Right atrium auricular region (tissue), 2 donors: ENCODE data around the gene PTPRA. TPM values are rescaled to one million over a fixed set of nuclear protein-coding genes. Genes with fewer than 3 reads are reported as not detected.

ENCODE experiments used
- DNase-seq: peaks from one replicate; pipeline ENCODE4 v3.0.0-alpha.2; 2019; ENCODE audit warnings: low spot score
- H3K27ac ChIP-seq, 2 donors: fragments of 200-600 bp; sonication (generic); 1 replicate in 1 of 2; 2 replicates in 1 of 2; pipeline ENCODE4 v1.5.1; 2016 to 2019
- H3K27me3 ChIP-seq, 2 donors: fragments of 200-600 bp; sonication (generic); one replicate each; pipeline versions ENCODE4 v1.5.1 to v1.6.0; 2017 to 2019
- H3K36me3 ChIP-seq: fragments of 200-600 bp; sonication (generic); one replicate; pipeline ENCODE4 v1.5.1; 2016
- H3K4me1 ChIP-seq, 2 donors: fragments of 200-600 bp; sonication (generic); one replicate each; pipeline versions ENCODE4 v1.5.1 to v1.6.0; 2017 to 2019
- H3K4me3 ChIP-seq, 2 donors: fragments of 200-600 bp; sonication (generic); 1 replicate in 1 of 2; 2 replicates in 1 of 2; pipeline ENCODE4 v1.5.1; 2017 to 2019; ENCODE audit warnings: mild to moderate bottlenecking in 1 of 2, moderate library complexity in 1 of 2
- H3K9me3 ChIP-seq, 2 donors: fragments of 200-600 bp; sonication (generic); one replicate each; pipeline ENCODE4 v1.5.1; 2019
- total RNA-seq, 2 donors: library from RNA; depleted of rRNA; stranded (reverse); fragments of >200 nt; gene quantifications; one replicate each; pipeline ENCODE4 v1.1.0, GENCODE V29; 2016
- TF ChIP-seq, protein P1 (sequence below), 2 donors: fragments of 200-600 bp; sonication (generic); IDR thresholded peaks; one replicate each; pipeline ENCODE4 v1.5.1; 2019; ENCODE audit warnings: antibody characterized with exemption in 2 of 2

Gene PTPRA
- total RNA-seq, 2 donors from 2014 or later = 32.8 to 46.0 TPM

DNA sequence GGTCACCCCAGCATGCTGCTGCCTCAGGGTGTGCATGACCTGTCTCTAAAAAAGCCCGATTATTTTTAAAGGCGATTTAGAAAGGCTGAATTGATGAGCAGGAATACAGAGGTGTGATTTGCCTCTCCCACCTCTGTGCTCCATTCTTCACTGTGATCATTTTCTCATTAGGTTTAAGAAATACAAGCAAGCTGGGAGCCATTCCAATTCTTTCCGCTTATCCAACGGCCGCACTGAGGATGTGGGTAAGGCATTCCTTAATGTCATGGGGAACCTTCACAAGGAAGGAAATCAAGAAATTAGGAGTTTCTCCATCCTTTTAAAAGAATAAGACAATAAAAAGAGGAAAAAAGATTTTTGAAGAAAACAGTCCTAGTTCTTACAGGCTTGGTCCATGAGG, 114.6 kb downstream of the PTPRA start:
- Histone ChIP-seq H3K36me3 (peaks cover 57% of the 10 kb centered on the region), H3K9me3 (no peaks in the 10 kb centered on the region), H3K27me3 (no peaks in the 10 kb centered on the region), H3K4me3 (no peak overlapping the region), H3K27ac (no peak overlapping the region), H3K4me1 (peaks cover 0 to 13% of the 10 kb centered on the region in 2 donors)
- TF ChIP-seq, protein P1, sequence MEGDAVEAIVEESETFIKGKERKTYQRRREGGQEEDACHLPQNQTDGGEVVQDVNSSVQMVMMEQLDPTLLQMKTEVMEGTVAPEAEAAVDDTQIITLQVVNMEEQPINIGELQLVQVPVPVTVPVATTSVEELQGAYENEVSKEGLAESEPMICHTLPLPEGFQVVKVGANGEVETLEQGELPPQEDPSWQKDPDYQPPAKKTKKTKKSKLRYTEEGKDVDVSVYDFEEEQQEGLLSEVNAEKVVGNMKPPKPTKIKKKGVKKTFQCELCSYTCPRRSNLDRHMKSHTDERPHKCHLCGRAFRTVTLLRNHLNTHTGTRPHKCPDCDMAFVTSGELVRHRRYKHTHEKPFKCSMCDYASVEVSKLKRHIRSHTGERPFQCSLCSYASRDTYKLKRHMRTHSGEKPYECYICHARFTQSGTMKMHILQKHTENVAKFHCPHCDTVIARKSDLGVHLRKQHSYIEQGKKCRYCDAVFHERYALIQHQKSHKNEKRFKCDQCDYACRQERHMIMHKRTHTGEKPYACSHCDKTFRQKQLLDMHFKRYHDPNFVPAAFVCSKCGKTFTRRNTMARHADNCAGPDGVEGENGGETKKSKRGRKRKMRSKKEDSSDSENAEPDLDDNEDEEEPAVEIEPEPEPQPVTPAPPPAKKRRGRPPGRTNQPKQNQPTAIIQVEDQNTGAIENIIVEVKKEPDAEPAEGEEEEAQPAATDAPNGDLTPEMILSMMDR (IDR thresholded peaks at IDR 0.05) = no peak
- no peak for DNase-seq

DNA sequence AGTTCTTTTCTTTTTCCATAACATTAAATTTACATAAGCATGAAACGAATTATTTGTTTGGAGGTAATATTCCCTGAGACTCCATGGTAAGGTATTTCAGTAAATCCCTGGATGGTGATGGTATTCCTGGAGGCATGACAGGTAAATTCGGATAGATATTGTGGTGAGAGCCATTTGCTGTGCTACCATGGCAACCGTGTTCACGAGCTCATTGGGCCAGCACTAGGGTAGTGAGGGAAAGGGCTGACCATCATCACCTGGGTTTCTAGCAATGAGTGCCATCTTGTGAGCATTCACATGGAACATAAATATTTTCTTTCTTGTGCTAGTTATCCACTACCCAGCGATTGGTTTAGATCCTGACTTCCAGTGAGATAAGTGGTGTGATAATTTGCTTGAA, 118.3 kb downstream of the PTPRA start:
- TF ChIP-seq, protein P1 (IDR thresholded peaks at IDR 0.05) = no peak
- DNase-seq = no peak
- Histone ChIP-seq H3K27ac (no peak overlapping the region), H3K27me3 (no peaks in the 10 kb centered on the region), H3K4me3 (no peak overlapping the region), H3K36me3 (peaks cover 58% of the 10 kb centered on the region), H3K9me3 (no peaks in the 10 kb centered on the region), H3K4me1 (no peaks in the 10 kb centered on the region)

DNA sequence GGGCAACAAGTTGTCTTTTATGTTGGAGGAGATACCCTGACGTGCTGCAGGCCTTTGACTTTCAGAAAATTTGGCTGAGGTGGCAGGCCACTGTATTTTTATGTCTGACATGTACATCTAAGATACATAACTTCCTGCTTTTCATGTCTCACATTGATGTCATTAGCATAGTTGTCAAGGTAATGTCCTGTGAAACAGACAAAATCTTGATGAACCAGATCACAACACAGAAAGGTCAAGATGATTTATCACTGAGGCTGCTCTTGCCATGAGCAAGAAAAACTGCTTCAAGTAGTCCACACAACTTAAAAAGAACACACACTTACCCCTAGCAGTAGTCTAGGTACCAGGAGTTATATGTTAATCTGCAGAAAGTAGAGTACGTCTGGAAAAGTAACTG, 120.0 kb downstream of the PTPRA start:
- TF ChIP-seq, protein P1 (IDR thresholded peaks at IDR 0.05) = no peak
- Histone ChIP-seq H3K27me3 (no peaks in the 10 kb centered on the region), H3K36me3 (peaks cover 41% of the 10 kb centered on the region), H3K4me1 (no peaks in the 10 kb centered on the region), H3K4me3 (no peak overlapping the region), H3K9me3 (no peaks in the 10 kb centered on the region), H3K27ac (no peak overlapping the region)
- no peak for DNase-seq

DNA sequence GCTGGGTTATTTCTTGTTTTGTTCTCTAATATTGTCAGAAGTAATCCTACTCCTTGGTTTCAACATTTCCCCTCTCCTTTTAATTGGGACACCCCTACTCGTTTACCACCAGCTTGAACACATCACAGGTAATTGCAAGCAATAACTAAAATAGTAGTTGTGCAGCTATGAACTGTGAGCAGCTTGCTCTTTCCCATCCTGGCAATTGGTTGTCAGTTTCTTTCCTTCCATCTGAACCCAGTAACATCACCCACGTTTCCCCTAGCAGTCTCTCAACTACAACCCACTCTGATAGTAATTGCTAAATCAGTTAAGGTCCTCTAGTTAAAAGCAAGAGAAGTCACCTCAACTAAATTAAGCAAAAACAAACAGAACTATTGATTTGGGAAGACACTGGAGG, 122.5 kb downstream of the PTPRA start:
- peaks cover 18% of the 10 kb centered on the region for H3K36me3 ChIP-seq
- no peaks in the 10 kb centered on the region for H3K9me3 ChIP-seq
- TF ChIP-seq, protein P1 (IDR thresholded peaks at IDR 0.05) = no peak
- H3K4me3 ChIP-seq = no peak overlapping the region
- DNase-seq = no peak
- H3K27me3 ChIP-seq = no peaks in the 10 kb centered on the region
- no peaks in the 10 kb centered on the region for H3K4me1 ChIP-seq
- no peak overlapping the region for H3K27ac ChIP-seq

DNA sequence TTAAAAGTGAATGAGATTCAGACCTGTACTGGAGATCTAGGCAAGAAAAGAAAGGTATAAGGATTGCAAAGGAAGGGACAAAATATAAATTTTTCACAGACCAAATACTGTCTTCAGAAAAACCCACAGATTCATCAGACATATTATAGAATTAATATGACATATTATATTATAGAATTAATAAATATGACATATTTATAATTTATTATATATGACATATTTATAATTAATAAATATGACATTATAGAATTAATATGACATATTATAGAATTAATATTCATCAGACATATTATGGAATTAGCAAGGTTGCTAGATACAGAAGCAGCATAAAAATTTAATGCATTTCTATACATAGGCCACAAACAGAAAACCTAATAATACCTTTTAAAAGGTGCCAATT, 125.4 kb downstream of the PTPRA start:
- Histone ChIP-seq H3K27ac (no peak overlapping the region), H3K9me3 (no peaks in the 10 kb centered on the region), H3K4me1 (no peaks in the 10 kb centered on the region), H3K36me3 (no peaks in the 10 kb centered on the region), H3K27me3 (no peaks in the 10 kb centered on the region), H3K4me3 (no peak overlapping the region)
- TF ChIP-seq, protein P1 (IDR thresholded peaks at IDR 0.05) = no peak
- no peak for DNase-seq

DNA sequence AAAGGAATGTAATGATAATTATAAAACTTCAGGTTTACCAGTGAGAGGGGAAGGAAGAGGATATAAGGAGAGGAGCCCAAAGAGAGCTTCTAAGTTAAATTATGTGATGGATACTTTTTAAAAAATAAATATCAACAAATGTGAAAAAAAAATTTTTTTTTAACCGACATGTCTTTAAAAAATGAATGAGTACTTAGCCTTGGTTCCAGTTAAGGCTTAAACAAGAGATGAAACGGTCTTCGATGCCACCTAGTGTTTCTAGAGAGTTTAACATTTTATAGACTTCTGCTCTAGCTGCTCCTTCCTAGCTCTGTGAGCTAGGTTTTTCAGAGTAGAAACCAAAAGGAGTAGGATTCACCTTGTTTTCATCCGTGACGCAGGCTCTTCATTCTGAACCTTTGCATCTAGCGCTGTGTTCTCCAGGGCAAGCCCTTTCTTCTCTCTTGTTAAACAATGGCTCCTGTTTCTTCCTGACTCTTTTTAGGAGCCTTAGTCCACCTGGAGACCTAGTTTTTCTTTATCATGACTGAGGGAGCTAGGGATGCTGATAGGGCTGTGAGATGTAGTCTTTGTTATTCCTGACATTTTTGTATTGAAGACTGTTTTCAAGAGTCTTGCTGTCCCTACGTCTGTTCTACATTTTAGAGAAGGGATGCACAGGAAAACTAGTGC, 127.7 kb downstream of the PTPRA start:
- Histone ChIP-seq H3K27ac (no peak overlapping the region), H3K9me3 (no peaks in the 10 kb centered on the region), H3K27me3 (no peaks in the 10 kb centered on the region), H3K4me3 (no peak overlapping the region), H3K4me1 (no peaks in the 10 kb centered on the region), H3K36me3 (peaks cover 16% of the 10 kb centered on the region)
- no peak for DNase-seq
- TF ChIP-seq, protein P1 (IDR thresholded peaks at IDR 0.05) = peak; percentile 42 to 56
